GM23338 (cell line): ENCODE data around the gene OR2AT4. TPM values are rescaled to one million over a fixed set of nuclear protein-coding genes. Genes with fewer than 3 reads are reported as not detected.

Source experiments
- ATAC-seq: fragments of 200-7000 bp; cut with Tn5 transposase; 3 replicates; pipeline ENCODE4 v1.9.1; 2020
- DNase-seq: peaks from one replicate; pipeline ENCODE4 v3.0.0-alpha.2; 2015; ENCODE audit warnings: low spot score
- H2AFZ ChIP-seq: fragments of 200-600 bp; sonication (generic); 2 replicates; pipeline ENCODE4 v1.8.0; 2016; ENCODE audit warnings: antibody characterized with exemption, mild to moderate bottlenecking, moderate library complexity
- H3F3A ChIP-seq: fragments of 200-600 bp; sonication (generic); replicated peaks from 2 replicates; pipeline ENCODE4 v1.8.0; 2017; ENCODE audit warnings: antibody characterized with exemption, mixed run types, low read depth
- H3K27ac ChIP-seq: fragments of 200-600 bp; sonication (generic); 2 replicates; pipeline ENCODE4 v1.6.1; 2016; ENCODE audit warnings: low read depth
- H3K27me3 ChIP-seq: fragments of 200-600 bp; sonication (generic); 2 replicates; pipeline ENCODE4 v1.8.0; 2016; ENCODE audit warnings: mild to moderate bottlenecking, mixed run types, moderate library complexity; ENCODE audit not compliant: insufficient read depth
- H3K36me3 ChIP-seq: fragments of 200-600 bp; sonication (generic); 2 replicates; pipeline ENCODE4 v1.8.0; 2016; ENCODE audit warnings: mild to moderate bottlenecking; ENCODE audit not compliant: insufficient read depth
- H3K4me1 ChIP-seq: fragments of 200-600 bp; sonication (generic); 2 replicates; pipeline ENCODE4 v1.8.0; 2016; ENCODE audit warnings: mild to moderate bottlenecking, moderate library complexity; ENCODE audit not compliant: insufficient read depth
- H3K4me2 ChIP-seq: fragments of 200-600 bp; sonication (generic); 2 replicates; pipeline ENCODE4 v1.7.1; 2017; ENCODE audit warnings: mixed run types
- H3K4me3 ChIP-seq: fragments of 200-600 bp; sonication (generic); 2 replicates; pipeline ENCODE4 v1.6.1; 2016; ENCODE audit warnings: mixed run types
- H3K79me2 ChIP-seq: fragments of 200-600 bp; sonication (generic); replicated peaks from 2 replicates; pipeline ENCODE4 v1.8.0; 2017; ENCODE audit warnings: mild to moderate bottlenecking; ENCODE audit not compliant: insufficient read depth
- H3K9me2 ChIP-seq: fragments of 200-600 bp; sonication (generic); 2 replicates; pipeline ENCODE4 v1.8.0; 2017; ENCODE audit not compliant: insufficient read depth
- H4K20me1 ChIP-seq: fragments of 200-600 bp; sonication (generic); replicated peaks from 2 replicates; pipeline ENCODE4 v1.8.0; 2017; ENCODE audit warnings: mild to moderate bottlenecking; ENCODE audit not compliant: insufficient read depth
- H3K27ac Mint-ChIP-seq: 2 replicates; pipeline ENCODE4 v1.8.0; 2020; ENCODE audit warnings: inconsistent platforms, mild to moderate bottlenecking, moderate library complexity, mixed read lengths
- H3K27me3 Mint-ChIP-seq: 3 replicates; pipeline ENCODE4 v1.8.0; 2022; ENCODE audit warnings: low read depth, mild to moderate bottlenecking, moderate library complexity, mixed read lengths, inconsistent platforms; ENCODE audit not compliant: insufficient read depth, poor library complexity
- H3K36me3 Mint-ChIP-seq: 3 replicates; pipeline ENCODE4 v1.8.0; 2021; ENCODE audit warnings: low read depth, mild to moderate bottlenecking, inconsistent platforms, moderate library complexity, mixed read lengths
- H3K4me1 Mint-ChIP-seq: 3 replicates; pipeline ENCODE4 v1.8.0; 2020; ENCODE audit warnings: mild to moderate bottlenecking, inconsistent platforms, mixed read lengths
- H3K4me3 Mint-ChIP-seq: 3 replicates; pipeline ENCODE4 v1.8.0; 2021; ENCODE audit warnings: moderate library complexity, mild to moderate bottlenecking, inconsistent platforms, mixed read lengths
- H3K9me3 Mint-ChIP-seq: 3 replicates; pipeline ENCODE4 v1.8.0; 2020; ENCODE audit warnings: moderate library complexity, mild to moderate bottlenecking, inconsistent platforms, mixed read lengths
- JUNB ChIP-seq: IDR thresholded peaks from one replicate; pipeline ENCODE4 v1.6.1; 2016; ENCODE audit warnings: antibody characterized with exemption; ENCODE audit not compliant: unreplicated experiment
- STAT1 ChIP-seq: IDR thresholded peaks from one replicate; pipeline ENCODE4 v1.6.1; 2016; ENCODE audit warnings: antibody characterized with exemption; ENCODE audit not compliant: unreplicated experiment
- ZNF114 ChIP-seq: fragments of 250-450 bp; sonication (Bioruptor Pico); IDR thresholded peaks from 2 replicates; pipeline ENCODE4 v1.5.0; 2020; ENCODE audit warnings: mild to moderate bottlenecking, moderate library complexity
- polyA plus RNA-seq: library from polyadenylated mRNA; unstranded; fragments of >200 nt; fragmentation: Nextera tagmentation; extraction: Ambion mirVana; gene quantifications from 2 replicates; pipeline ENCODE4 v1.2.1, GENCODE V29; 2016
- total RNA-seq: library from RNA; depleted of rRNA; stranded (reverse); fragments of >200 nt; shearing (Covaris generic); gene quantifications from 2 replicates; pipeline ENCODE4 v1.2.3, GENCODE V29; 2014
- TF ChIP-seq, protein P1 (sequence below), 2 experiments: fragments of 200-600 bp in 1 of 2; sonication (generic) in 1 of 2; conservative IDR thresholded peaks; 2 replicates each; pipeline versions ENCODE4 v1.5.1 to v1.6.1; 2016 to 2017; ENCODE audit warnings: antibody characterized with exemption in 2 of 2, low read depth in 2 of 2, mild to moderate bottlenecking in 2 of 2, moderate library complexity in 1 of 2
- TF ChIP-seq, protein P2 (sequence below): fragments of 250-450 bp; sonication (Bioruptor Pico); IDR thresholded peaks from 2 replicates; pipeline ENCODE4 v1.5.0; 2020; ENCODE audit warnings: mild to moderate bottlenecking, moderate library complexity

Gene OR2AT4
- total and polyA plus RNA-seq, 2 experiments from 2014 or later: not detected

DNA sequence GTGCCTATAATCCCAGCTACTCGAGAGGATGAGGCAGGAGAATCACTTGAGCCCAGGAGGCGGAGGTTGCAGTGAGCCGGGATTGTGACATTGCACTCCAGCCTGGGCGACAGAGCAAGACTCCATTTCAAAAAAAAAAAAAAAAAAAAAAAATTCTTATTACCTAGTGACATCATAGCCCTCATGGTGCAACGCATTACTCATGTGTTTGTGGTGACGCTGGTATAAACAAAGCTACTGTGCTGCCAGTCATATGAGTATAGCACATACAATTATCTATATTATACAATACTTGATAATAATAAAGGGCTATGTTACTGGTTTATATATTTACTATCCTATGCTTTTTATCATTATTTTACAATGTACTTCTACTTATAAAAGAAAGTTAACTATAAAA lies 41.2 kb downstream of the OR2AT4 start:
- H3K27ac Mint-ChIP-seq: no peak overlapping the region
- H3K27me3 Mint-ChIP-seq: no peaks in the 10 kb centered on the region
- Histone ChIP-seq H4K20me1 (no peaks in the 10 kb centered on the region), H3K79me2 (no peaks in the 10 kb centered on the region), H3K36me3 (no peaks in the 10 kb centered on the region; the same call in 1 of the 2 replicates), H3F3A (no peaks in the 10 kb centered on the region), H3K27me3 (no peaks in the 10 kb centered on the region), H2AFZ (no peak overlapping the region), H3K4me1 (no peaks in the 10 kb centered on the region), H3K4me2 (no peak overlapping the region), H3K27ac (no peak overlapping the region), H3K9me2 (no peaks in the 10 kb centered on the region), H3K4me3 (no peak overlapping the region)
- peaks cover 12% of the 10 kb centered on the region; the same call in 2 of the 3 replicates for H3K9me3 Mint-ChIP-seq
- no peak overlapping the region for H3K4me3 Mint-ChIP-seq
- H3K4me1 Mint-ChIP-seq: peaks cover 4% of the 10 kb centered on the region; the same call in 2 of the 3 replicates
- DNase-seq: no peak
- TF ChIP-seq JUNB (no peak), ZNF114 (CRISPR knock-in tag) (no peak), STAT1 (no peak)
- TF ChIP-seq, protein P1, sequence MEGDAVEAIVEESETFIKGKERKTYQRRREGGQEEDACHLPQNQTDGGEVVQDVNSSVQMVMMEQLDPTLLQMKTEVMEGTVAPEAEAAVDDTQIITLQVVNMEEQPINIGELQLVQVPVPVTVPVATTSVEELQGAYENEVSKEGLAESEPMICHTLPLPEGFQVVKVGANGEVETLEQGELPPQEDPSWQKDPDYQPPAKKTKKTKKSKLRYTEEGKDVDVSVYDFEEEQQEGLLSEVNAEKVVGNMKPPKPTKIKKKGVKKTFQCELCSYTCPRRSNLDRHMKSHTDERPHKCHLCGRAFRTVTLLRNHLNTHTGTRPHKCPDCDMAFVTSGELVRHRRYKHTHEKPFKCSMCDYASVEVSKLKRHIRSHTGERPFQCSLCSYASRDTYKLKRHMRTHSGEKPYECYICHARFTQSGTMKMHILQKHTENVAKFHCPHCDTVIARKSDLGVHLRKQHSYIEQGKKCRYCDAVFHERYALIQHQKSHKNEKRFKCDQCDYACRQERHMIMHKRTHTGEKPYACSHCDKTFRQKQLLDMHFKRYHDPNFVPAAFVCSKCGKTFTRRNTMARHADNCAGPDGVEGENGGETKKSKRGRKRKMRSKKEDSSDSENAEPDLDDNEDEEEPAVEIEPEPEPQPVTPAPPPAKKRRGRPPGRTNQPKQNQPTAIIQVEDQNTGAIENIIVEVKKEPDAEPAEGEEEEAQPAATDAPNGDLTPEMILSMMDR (conservative IDR thresholded peaks at IDR 0.05; ENCODE audit: low read depth in 2 of 2): no peak
- peaks cover 8% of the 10 kb centered on the region; the same call in 1 of the 3 replicates for H3K36me3 Mint-ChIP-seq
- no peak for ATAC-seq

DNA sequence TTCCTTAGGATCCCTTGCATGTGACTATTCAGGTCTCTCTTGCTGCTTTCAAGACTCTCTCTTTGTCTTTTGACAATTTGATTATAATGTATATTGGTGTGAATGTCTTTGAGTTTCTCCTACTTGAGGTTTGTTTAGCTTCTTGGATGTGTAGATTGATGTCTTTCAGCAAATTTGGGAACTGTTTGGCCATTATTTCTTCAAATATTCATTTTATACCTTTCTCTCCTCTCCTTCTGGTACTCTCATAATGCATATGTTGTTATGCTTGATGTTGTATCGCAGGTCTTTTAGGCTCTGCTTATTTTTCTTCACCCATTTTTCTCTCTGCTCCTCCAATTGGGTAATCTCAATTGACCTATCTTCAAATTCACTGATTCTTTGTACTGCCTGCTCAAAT lies 44.2 kb downstream of the OR2AT4 start:
- Histone ChIP-seq H2AFZ (no peak overlapping the region), H4K20me1 (no peaks in the 10 kb centered on the region), H3K4me3 (no peak overlapping the region), H3K36me3 (no peaks in the 10 kb centered on the region; the same call in 1 of the 2 replicates), H3K27me3 (no peaks in the 10 kb centered on the region), H3K4me2 (no peak overlapping the region), H3K4me1 (no peaks in the 10 kb centered on the region), H3K79me2 (no peaks in the 10 kb centered on the region), H3F3A (no peaks in the 10 kb centered on the region), H3K9me2 (no peaks in the 10 kb centered on the region), H3K27ac (no peak overlapping the region)
- Mint-ChIP-seq H3K9me3 (peaks cover 12% of the 10 kb centered on the region; the same call in 2 of the 3 replicates), H3K27ac (no peak overlapping the region), H3K27me3 (no peaks in the 10 kb centered on the region), H3K4me3 (no peak overlapping the region), H3K36me3 (peaks cover 8% of the 10 kb centered on the region; the same call in 1 of the 3 replicates), H3K4me1 (peaks cover 4% of the 10 kb centered on the region; the same call in 2 of the 3 replicates)
- TF ChIP-seq, protein P2, sequence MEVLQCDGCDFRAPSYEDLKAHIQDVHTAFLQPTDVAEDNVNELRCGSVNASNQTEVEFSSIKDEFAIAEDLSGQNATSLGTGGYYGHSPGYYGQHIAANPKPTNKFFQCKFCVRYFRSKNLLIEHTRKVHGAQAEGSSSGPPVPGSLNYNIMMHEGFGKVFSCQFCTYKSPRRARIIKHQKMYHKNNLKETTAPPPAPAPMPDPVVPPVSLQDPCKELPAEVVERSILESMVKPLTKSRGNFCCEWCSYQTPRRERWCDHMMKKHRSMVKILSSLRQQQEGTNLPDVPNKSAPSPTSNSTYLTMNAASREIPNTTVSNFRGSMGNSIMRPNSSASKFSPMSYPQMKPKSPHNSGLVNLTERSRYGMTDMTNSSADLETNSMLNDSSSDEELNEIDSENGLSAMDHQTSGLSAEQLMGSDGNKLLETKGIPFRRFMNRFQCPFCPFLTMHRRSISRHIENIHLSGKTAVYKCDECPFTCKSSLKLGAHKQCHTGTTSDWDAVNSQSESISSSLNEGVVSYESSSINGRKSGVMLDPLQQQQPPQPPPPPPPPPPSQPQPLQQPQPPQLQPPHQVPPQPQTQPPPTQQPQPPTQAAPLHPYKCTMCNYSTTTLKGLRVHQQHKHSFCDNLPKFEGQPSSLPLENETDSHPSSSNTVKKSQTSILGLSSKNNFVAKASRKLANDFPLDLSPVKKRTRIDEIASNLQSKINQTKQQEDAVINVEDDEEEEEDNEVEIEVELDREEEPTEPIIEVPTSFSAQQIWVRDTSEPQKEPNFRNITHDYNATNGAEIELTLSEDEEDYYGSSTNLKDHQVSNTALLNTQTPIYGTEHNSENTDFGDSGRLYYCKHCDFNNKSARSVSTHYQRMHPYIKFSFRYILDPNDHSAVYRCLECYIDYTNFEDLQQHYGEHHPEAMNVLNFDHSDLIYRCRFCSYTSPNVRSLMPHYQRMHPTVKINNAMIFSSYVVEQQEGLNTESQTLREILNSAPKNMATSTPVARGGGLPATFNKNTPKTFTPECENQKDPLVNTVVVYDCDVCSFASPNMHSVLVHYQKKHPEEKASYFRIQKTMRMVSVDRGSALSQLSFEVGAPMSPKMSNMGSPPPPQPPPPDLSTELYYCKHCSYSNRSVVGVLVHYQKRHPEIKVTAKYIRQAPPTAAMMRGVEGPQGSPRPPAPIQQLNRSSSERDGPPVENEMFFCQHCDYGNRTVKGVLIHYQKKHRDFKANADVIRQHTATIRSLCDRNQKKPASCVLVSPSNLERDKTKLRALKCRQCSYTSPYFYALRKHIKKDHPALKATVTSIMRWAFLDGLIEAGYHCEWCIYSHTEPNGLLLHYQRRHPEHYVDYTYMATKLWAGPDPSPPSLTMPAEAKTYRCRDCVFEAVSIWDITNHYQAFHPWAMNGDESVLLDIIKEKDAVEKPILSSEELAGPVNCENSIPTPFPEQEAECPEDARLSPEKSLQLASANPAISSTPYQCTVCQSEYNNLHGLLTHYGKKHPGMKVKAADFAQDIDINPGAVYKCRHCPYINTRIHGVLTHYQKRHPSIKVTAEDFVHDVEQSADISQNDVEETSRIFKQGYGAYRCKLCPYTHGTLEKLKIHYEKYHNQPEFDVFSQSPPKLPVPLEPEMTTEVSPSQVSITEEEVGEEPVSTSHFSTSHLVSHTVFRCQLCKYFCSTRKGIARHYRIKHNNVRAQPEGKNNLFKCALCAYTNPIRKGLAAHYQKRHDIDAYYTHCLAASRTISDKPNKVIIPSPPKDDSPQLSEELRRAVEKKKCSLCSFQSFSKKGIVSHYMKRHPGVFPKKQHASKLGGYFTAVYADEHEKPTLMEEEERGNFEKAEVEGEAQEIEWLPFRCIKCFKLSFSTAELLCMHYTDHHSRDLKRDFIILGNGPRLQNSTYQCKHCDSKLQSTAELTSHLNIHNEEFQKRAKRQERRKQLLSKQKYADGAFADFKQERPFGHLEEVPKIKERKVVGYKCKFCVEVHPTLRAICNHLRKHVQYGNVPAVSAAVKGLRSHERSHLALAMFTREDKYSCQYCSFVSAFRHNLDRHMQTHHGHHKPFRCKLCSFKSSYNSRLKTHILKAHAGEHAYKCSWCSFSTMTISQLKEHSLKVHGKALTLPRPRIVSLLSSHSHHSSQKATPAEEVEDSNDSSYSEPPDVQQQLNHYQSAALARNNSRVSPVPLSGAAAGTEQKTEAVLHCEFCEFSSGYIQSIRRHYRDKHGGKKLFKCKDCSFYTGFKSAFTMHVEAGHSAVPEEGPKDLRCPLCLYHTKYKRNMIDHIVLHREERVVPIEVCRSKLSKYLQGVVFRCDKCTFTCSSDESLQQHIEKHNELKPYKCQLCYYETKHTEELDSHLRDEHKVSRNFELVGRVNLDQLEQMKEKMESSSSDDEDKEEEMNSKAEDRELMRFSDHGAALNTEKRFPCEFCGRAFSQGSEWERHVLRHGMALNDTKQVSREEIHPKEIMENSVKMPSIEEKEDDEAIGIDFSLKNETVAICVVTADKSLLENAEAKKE (CRISPR knock-in tag): no peak
- TF ChIP-seq, protein P1 (conservative IDR thresholded peaks at IDR 0.05; ENCODE audit: low read depth in 2 of 2): no peak
- DNase-seq (no peak), ATAC-seq (no peak)
